Parathyroid adenoma (tissue), 2 donors: ENCODE results near the gene EPS8L2.

ENCODE experiments used
- H2AFZ ChIP-seq: fragments of 300-600 bp; sonication (generic); one replicate; pipeline ENCODE4 v1.7.0; 2017; ENCODE audit warnings: antibody characterized with exemption, mild to moderate bottlenecking
- H3K27ac ChIP-seq: fragments of 300-600 bp; sonication (generic); one replicate; pipeline ENCODE4 v1.7.0; 2017
- H3K27me3 ChIP-seq: fragments of 300-600 bp; sonication (generic); one replicate; pipeline ENCODE4 v1.7.0; 2017; ENCODE audit warnings: low read length; ENCODE audit not compliant: control insufficient read depth, insufficient read depth
- H3K36me3 ChIP-seq: fragments of 300-600 bp; sonication (generic); one replicate; pipeline ENCODE4 v1.7.0; 2017; ENCODE audit warnings: low read length; ENCODE audit not compliant: control insufficient read depth, insufficient read depth
- H3K4me1 ChIP-seq: fragments of 300-600 bp; sonication (generic); one replicate; pipeline ENCODE4 v1.7.0; 2017; ENCODE audit warnings: control low read depth
- H3K4me2 ChIP-seq: fragments of 300-600 bp; sonication (generic); one replicate; pipeline ENCODE4 v1.7.0; 2017; ENCODE audit warnings: low read length
- H3K4me3 ChIP-seq: fragments of 300-600 bp; sonication (generic); one replicate; pipeline ENCODE4 v1.7.0; 2017; ENCODE audit warnings: low read depth, low read length
- H3K79me2 ChIP-seq: fragments of 300-600 bp; sonication (generic); one replicate; pipeline ENCODE4 v1.7.0; 2017; ENCODE audit warnings: control low read depth
- H3K9ac ChIP-seq: fragments of 300-600 bp; sonication (generic); one replicate; pipeline ENCODE4 v1.7.0; 2017; ENCODE audit warnings: mild to moderate bottlenecking
- H3K9me3 ChIP-seq: fragments of 300-600 bp; sonication (generic); one replicate; pipeline ENCODE4 v1.7.0; 2017; ENCODE audit warnings: low read length; ENCODE audit not compliant: control insufficient read depth
- CTCF ChIP-seq: fragments of 300-600 bp; sonication (generic); IDR thresholded peaks from one replicate; pipeline ENCODE4 v1.7.0; 2017; ENCODE audit warnings: antibody characterized with exemption, mild to moderate bottlenecking
- donor health status: primary hyperparathyroidism.

Gene EPS8L2

GRCh38 chr11:771617-772204 is 65.7 kb downstream of the EPS8L2 start:
- Histone ChIP-seq H2AFZ (no peak overlapping the region), H3K4me2 (no peak overlapping the region), H3K9me3 (no peaks in the 10 kb centered on the region), H3K36me3 (no peaks in the 10 kb centered on the region), H3K9ac (no peak overlapping the region), H3K4me3 (no peak overlapping the region), H3K4me1 (no peaks in the 10 kb centered on the region), H3K27ac (no peak overlapping the region), H3K79me2 (peaks cover 3% of the 10 kb centered on the region), H3K27me3 (no peaks in the 10 kb centered on the region)
- TF ChIP-seq CTCF: no peak

- no peak for TF ChIP-seq CTCF
- Histone ChIP-seq H2AFZ (no peak overlapping the region), H3K4me1 (no peaks in the 10 kb centered on the region), H3K4me2 (no peak overlapping the region), H3K36me3 (no peaks in the 10 kb centered on the region), H3K9me3 (no peaks in the 10 kb centered on the region), H3K27ac (no peak overlapping the region), H3K27me3 (no peaks in the 10 kb centered on the region), H3K79me2 (peaks cover 4% of the 10 kb centered on the region), H3K4me3 (no peak overlapping the region), H3K9ac (no peak overlapping the region)
These were observed 66.7 kb downstream of the EPS8L2 start for GRCh38 chr11:772429-773390.

- no peak overlapping the region for H3K4me2 ChIP-seq
- no peaks in the 10 kb centered on the region for H3K4me1 ChIP-seq
- no peak overlapping the region for H2AFZ ChIP-seq
- H3K27me3 ChIP-seq: no peaks in the 10 kb centered on the region
- no peaks in the 10 kb centered on the region for H3K9me3 ChIP-seq
- peaks cover 4% of the 10 kb centered on the region for H3K79me2 ChIP-seq
- H3K36me3 ChIP-seq: no peaks in the 10 kb centered on the region
- TF ChIP-seq CTCF: no peak
- H3K4me3 ChIP-seq: no peak overlapping the region
- H3K9ac ChIP-seq: no peak overlapping the region
- H3K27ac ChIP-seq: no peak overlapping the region
These were observed 67.4 kb downstream of the EPS8L2 start for GRCh38 chr11:773425-773824.

- Histone ChIP-seq H3K36me3 (no peaks in the 10 kb centered on the region), H3K27me3 (no peaks in the 10 kb centered on the region), H3K4me1 (no peaks in the 10 kb centered on the region), H2AFZ (no peak overlapping the region), H3K4me2 (no peak overlapping the region), H3K79me2 (peaks cover 4% of the 10 kb centered on the region), H3K9me3 (no peaks in the 10 kb centered on the region), H3K9ac (no peak overlapping the region), H3K4me3 (no peak overlapping the region), H3K27ac (no peak overlapping the region)
- no peak for TF ChIP-seq CTCF
These were observed 67.8 kb downstream of the EPS8L2 start for GRCh38 chr11:773830-774229.
